Testis (tissue), 3 donors: ENCODE measurements around the gene WASF2. TPM values are rescaled to one million over a fixed set of nuclear protein-coding genes. Genes with fewer than 3 reads are reported as not detected.
A peak's percentile ranks its signal among the peaks of the same experiment; 100 is the strongest.

Source experiments
- DNase-seq: peaks from one replicate; pipeline ENCODE4 v3.0.0-alpha.2; 2019
- H3K27ac ChIP-seq, 2 donors: fragments of 200-600 bp; sonication (generic); one replicate each; pipeline ENCODE4 v1.5.1; 2019
- H3K27me3 ChIP-seq: fragments of 200-600 bp; sonication (generic); one replicate; pipeline ENCODE4 v1.5.1; 2019
- H3K36me3 ChIP-seq: fragments of 200-600 bp; sonication (generic); one replicate; pipeline ENCODE4 v1.5.1; 2017; ENCODE audit warnings: low read depth; ENCODE audit errors: missing control alignments
- H3K4me1 ChIP-seq: fragments of 200-600 bp; sonication (generic); one replicate; pipeline ENCODE4 v1.5.1; 2019
- H3K4me3 ChIP-seq, 2 donors: fragments of 200-600 bp; sonication (generic); one replicate each; pipeline ENCODE4 v1.5.1; 2017 to 2019
- H3K9me3 ChIP-seq: fragments of 200-600 bp; sonication (generic); one replicate; pipeline ENCODE4 v1.5.1; 2017
- POLR2A ChIP-seq: fragments of 450-650 bp; IDR thresholded peaks from one replicate; pipeline ENCODE4 v1.6.1; 2017; ENCODE audit warnings: antibody characterized with exemption, mild to moderate bottlenecking, moderate library complexity
- WGBS, 2 donors: methylation state at CpG; one replicate each; pipeline ENCODE4 v1.1.5; 2018; 5-methylcytosine and 5-hydroxymethylcytosine counted together
- intact Hi-C: fragments of 100-400 bp; cut with DNase I; formaldehyde crosslinking; loops from one replicate; pipeline ENCODE4 v1.15.1; 2023; ENCODE audit warnings: low total_unique reads
- polyA plus RNA-seq: library from polyadenylated mRNA; stranded (reverse); fragments of 350-450 nt; fragmentation: Illumina TruSeq; extraction: RNeasy Lipid Tissue Mini Kit (QIAGEN cat#74804); gene quantifications from one replicate; pipeline ENCODE4 v1.2.3, GENCODE V29; 2014; ENCODE audit warnings: low read depth, low replicate concordance; ENCODE audit not compliant: insufficient read depth
- total RNA-seq, 2 donors: library from RNA; depleted of rRNA; stranded (reverse); fragments of >200 nt; gene quantifications; one replicate each; pipeline ENCODE4 v1.2.3, GENCODE V29; 2016
- TF ChIP-seq, protein P1 (sequence below), 3 experiments: fragments of 450-650 bp in 2 of 3; fragments of 200-600 bp in 1 of 3; sonication (generic) in 1 of 3; IDR thresholded peaks; one replicate each; pipeline ENCODE4 v1.5.1; 2016 to 2019; ENCODE audit warnings: antibody characterized with exemption in 3 of 3, mild to moderate bottlenecking in 2 of 3, moderate library complexity in 1 of 3

Gene WASF2
- total and polyA plus RNA-seq, 3 donors from 2014 or later = 57.8 to 128 (median 58.0) TPM

DNA sequence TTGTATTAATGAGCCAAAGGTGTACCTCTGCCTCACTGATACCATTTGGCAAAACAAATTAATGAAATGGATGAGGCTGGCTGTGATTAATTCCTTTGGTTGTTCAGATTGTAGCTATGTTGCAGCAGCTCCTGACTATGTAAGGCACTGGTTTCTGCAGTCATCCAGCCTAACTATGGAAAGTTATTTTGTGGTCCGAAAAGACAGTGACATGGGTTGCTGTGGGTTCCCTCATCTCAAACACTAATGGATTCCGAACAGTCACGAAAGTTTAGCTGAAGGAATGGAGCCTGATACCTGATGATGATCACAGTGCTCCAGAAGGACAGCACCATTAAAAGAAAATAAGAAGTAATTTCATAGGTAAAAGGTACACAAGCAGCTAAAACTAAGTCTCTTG is 42.6 kb downstream of the WASF2 start:
- no peaks in the 10 kb centered on the region for H3K27me3 ChIP-seq
- no peak overlapping the region for H3K4me3 ChIP-seq
- TF ChIP-seq POLR2A = no peak
- TF ChIP-seq, protein P1, sequence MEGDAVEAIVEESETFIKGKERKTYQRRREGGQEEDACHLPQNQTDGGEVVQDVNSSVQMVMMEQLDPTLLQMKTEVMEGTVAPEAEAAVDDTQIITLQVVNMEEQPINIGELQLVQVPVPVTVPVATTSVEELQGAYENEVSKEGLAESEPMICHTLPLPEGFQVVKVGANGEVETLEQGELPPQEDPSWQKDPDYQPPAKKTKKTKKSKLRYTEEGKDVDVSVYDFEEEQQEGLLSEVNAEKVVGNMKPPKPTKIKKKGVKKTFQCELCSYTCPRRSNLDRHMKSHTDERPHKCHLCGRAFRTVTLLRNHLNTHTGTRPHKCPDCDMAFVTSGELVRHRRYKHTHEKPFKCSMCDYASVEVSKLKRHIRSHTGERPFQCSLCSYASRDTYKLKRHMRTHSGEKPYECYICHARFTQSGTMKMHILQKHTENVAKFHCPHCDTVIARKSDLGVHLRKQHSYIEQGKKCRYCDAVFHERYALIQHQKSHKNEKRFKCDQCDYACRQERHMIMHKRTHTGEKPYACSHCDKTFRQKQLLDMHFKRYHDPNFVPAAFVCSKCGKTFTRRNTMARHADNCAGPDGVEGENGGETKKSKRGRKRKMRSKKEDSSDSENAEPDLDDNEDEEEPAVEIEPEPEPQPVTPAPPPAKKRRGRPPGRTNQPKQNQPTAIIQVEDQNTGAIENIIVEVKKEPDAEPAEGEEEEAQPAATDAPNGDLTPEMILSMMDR (IDR thresholded peaks at IDR 0.05) = no peak
- H3K36me3 ChIP-seq = no peaks in the 10 kb centered on the region
- WGBS, 2 donors = 87 to 92% methylated on average over 3 of the region's 3 CpGs
- no peak for DNase-seq
- peaks cover 14% of the 10 kb centered on the region for H3K4me1 ChIP-seq
- intact Hi-C loops = no loop called here
- H3K9me3 ChIP-seq = no peaks in the 10 kb centered on the region
- no peak overlapping the region for H3K27ac ChIP-seq

DNA sequence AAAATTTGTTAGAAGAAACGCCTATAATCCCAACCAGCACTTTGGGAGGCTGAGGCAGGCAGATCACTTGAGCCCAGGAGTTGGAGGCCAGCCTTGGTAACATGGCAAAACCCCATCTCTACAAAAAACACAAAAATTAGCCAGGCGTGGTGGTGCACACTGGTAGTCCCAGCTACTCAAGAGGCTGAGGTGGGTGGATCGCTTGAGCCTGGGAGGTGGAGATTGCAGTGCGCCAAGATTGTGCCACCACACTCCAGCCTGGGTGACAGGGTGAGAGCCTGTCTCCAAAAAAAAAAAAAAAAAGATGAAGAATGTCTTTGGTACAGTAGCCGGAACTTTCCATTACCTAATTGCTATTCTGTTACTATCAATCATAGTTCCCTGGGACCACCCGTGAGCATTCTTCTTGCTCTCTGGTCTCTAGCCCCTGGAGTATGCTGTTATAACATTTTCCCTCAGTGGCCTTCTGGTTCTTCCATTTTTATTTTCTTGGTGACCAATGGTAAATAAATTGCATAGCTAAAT is 43.4 kb downstream of the WASF2 start:
- DNase-seq = no peak
- H3K27ac ChIP-seq = no peak overlapping the region
- H3K27me3 ChIP-seq = no peaks in the 10 kb centered on the region
- H3K4me3 ChIP-seq = no peak overlapping the region
- H3K36me3 ChIP-seq = no peaks in the 10 kb centered on the region
- 88 to 94% methylated on average over 6 of the region's 6 CpGs for WGBS, 2 donors
- TF ChIP-seq POLR2A = no peak
- TF ChIP-seq, protein P1 (IDR thresholded peaks at IDR 0.05) = no peak
- intact Hi-C loops = no loop called here
- H3K4me1 ChIP-seq = peaks cover 14% of the 10 kb centered on the region
- no peaks in the 10 kb centered on the region for H3K9me3 ChIP-seq

DNA sequence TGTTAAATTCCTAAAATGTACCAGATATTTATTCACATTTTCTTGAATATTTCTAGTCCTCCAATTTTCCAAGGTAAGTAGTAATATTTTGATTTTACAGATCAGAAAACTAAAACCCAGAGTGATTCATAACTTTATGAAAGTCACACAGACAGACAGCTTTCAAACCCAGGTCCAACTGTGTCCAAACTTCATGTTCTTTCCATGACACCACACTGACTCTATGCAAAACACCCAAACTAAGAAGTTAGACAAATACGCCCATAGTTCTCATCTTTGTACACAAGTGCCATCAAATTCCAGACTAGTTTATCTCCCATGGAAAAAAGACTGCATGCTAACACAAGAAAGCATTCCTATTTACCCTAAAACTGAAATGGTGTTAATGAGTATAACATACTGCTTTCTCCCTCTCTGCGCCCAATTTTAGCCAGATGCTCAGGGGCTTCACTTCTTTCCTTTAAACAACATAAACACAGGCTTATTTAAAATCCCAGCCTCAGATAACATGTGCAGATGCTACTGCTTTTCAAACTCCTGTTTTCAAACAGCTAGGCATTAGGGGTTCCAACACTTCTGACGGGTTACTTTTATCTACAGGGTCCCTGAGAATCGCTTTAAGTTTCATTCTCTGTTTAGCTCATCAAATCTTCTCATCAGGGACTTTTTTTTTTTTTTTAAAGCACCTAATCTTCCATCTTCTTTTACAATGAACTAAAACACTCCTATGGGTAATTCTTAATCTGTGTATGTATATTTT is 44.6 kb downstream of the WASF2 start:
- 56 to 62% methylated on average over 4 of the region's 4 CpGs for WGBS, 2 donors
- Histone ChIP-seq H3K27me3 (no peaks in the 10 kb centered on the region), H3K36me3 (no peaks in the 10 kb centered on the region), H3K4me1 (peaks cover 14% of the 10 kb centered on the region), H3K9me3 (no peaks in the 10 kb centered on the region), H3K4me3 (no peak overlapping the region), H3K27ac (peak overlapping the region in 1 of 2 donors; percentile 8)
- TF ChIP-seq POLR2A = no peak
- TF ChIP-seq, protein P1 (IDR thresholded peaks at IDR 0.05) = no peak
- no peak for DNase-seq
- intact Hi-C loops = no loop called here

DNA sequence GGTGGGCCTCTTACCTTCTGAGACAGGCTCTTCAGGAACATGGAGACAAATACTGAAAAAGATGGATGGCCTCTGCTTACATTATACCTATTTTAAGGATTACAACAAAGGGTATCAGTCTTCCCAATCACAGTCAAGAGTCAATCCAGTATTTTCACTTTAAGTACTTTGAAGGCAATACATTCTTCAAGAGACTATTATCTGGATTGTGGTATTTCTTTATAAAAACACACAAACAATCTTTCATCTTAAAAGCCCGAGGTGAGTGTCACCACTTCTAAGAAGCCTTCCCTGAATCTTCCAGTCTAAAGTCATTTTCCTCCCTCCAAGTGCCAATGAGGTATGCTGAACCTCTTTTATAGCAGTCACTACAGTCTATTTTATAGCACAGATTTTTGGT is 45.3 kb downstream of the WASF2 start:
- Histone ChIP-seq H3K4me3 (no peak overlapping the region), H3K36me3 (no peaks in the 10 kb centered on the region), H3K27me3 (no peaks in the 10 kb centered on the region), H3K27ac (peak overlapping the region in 1 of 2 donors; percentile 8), H3K4me1 (peaks cover 14% of the 10 kb centered on the region), H3K9me3 (no peaks in the 10 kb centered on the region)
- intact Hi-C loops = no loop called here
- no peak for DNase-seq
- 43 to 56% methylated on average over 1 of the region's 1 CpG for WGBS, 2 donors
- TF ChIP-seq, protein P1 (IDR thresholded peaks at IDR 0.05) = no peak
- TF ChIP-seq POLR2A = no peak

DNA sequence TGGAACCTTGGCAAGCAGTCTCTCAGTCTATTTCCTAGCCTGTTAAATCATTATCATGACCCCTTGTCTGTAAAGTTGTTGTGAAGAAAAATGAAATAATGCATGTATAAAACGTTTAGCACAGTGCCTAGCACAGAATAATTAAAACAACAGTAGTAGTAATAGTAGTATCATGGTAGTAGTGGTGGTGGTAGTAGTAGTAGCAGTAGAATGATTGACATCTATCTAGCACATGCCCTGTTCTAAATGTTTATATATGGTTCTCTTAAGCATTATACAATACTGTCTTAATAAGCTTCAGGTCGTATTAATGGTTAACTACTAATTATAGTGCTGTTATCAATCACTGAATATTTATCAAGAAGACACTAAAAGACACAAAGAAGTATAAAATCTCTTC is 50.8 kb downstream of the WASF2 start:
- Histone ChIP-seq H3K36me3 (no peaks in the 10 kb centered on the region), H3K27me3 (no peaks in the 10 kb centered on the region), H3K4me3 (no peak overlapping the region), H3K9me3 (no peaks in the 10 kb centered on the region), H3K27ac (no peak overlapping the region), H3K4me1 (peaks cover 30% of the 10 kb centered on the region)
- intact Hi-C loops = no loop called here
- TF ChIP-seq, protein P1 (IDR thresholded peaks at IDR 0.05) = no peak
- TF ChIP-seq POLR2A = no peak
- 55 to 59% methylated on average over 2 of the region's 2 CpGs for WGBS, 2 donors
- no peak for DNase-seq
